ENCODE data around the gene STAT3. TPM values are rescaled to one million over a fixed set of nuclear protein-coding genes. Genes with fewer than 3 reads are reported as not detected.

Gene STAT3
- total RNA-seq, 1 experiment from 2014 or later: 61.0 TPM

- H3K4me1 ChIP-seq (ENCODE audit: control insufficient read depth in 1 of 2, insufficient read depth in 2 of 2, low read length in 2 of 2): peaks cover 8 to 20% of the 10 kb centered on the region in 2 experiments; a peak in 3 of 4 replicates
Observed at GRCh38 chr17:42363231-42363630, 25.0 kb downstream of the STAT3 start.

More at GRCh38 chr17:42363231-42363630, 25.0 kb downstream of the STAT3 start:
- Histone ChIP-seq H2AFZ (ENCODE audit: low read depth, low read length, poor library complexity, severe bottlenecking) (no peak overlapping the region), H3K27ac (ENCODE audit: low read depth, low read length) (no peak overlapping the region), H3K79me2 (ENCODE audit: insufficient read depth, low read length) (peaks cover 28% of the 10 kb centered on the region; the same call in 1 of the 2 replicates), H3K4me2 (ENCODE audit: low read length) (no peak overlapping the region), H3K4me3 (replicated peaks in 1 of 2; ENCODE audit: low read depth in 1 of 2, low read length in 2 of 2) (no peak overlapping the region), H3K27me3 (ENCODE audit: insufficient read depth, low read length) (no peaks in the 10 kb centered on the region), H3K9me2 (ENCODE audit: insufficient read depth) (no peaks in the 10 kb centered on the region), H4K20me1 (ENCODE audit: insufficient read depth) (no peaks in the 10 kb centered on the region), H3K9ac (ENCODE audit: low read length) (no peak overlapping the region), H3K9me3 (ENCODE audit: control insufficient read depth in 1 of 2, insufficient read depth in 1 of 2, low read depth in 1 of 2, low read length in 2 of 2) (no peaks in the 10 kb centered on the region), H3K36me3 (ENCODE audit: control insufficient read depth in 1 of 2, insufficient read depth in 2 of 2, low read length in 2 of 2) (no peaks in the 10 kb centered on the region)
- ChIA-PET CTCF (no interaction called here), RAD21 (ENCODE audit: low non-redundant PET in 1 of 2, low total read pairs in 2 of 2, uncharacterized antibody in 2 of 2, unreplicated experiment in 2 of 2) (no interaction called here), POLR2A (no interaction called here)
- no peak for ATAC-seq
- BruUV-seq (replicated peaks): no TSS peak
- TF ChIP-seq SIN3A (IDR thresholded peaks at IDR 0.05; ENCODE audit: low read depth) (no peak), FOSL1 (IDR thresholded peaks at IDR 0.05; ENCODE audit: low read depth) (no peak), RAD21 (IDR thresholded peaks at IDR 0.05; ENCODE audit: low read depth) (no peak), JUND (IDR thresholded peaks at IDR 0.05) (no peak), ATF3 (IDR thresholded peaks at IDR 0.05) (no peak), EGR1 (IDR thresholded peaks at IDR 0.05; ENCODE audit: low read depth) (no peak), CEBPB (IDR thresholded peaks at IDR 0.05; ENCODE audit: low read depth) (no peak), CTCF (IDR thresholded peaks at IDR 0.05 in 2 of 3, conservative IDR thresholded peaks at IDR 0.05 in 1 of 3; ENCODE audit: borderline replicate concordance in 1 of 3, insufficient read depth in 1 of 3, low read depth in 2 of 3, low read length in 2 of 3) (no peak), SRF (IDR thresholded peaks at IDR 0.05; ENCODE audit: low read depth) (no peak), POLR2AphosphoS5 (IDR thresholded peaks at IDR 0.05; ENCODE audit: low read depth, low read length) (no peak), SP1 (IDR thresholded peaks at IDR 0.05; ENCODE audit: low read depth) (no peak), EZH2phosphoT487 (IDR thresholded peaks at IDR 0.05; ENCODE audit: borderline replicate concordance) (no peak), ELF1 (IDR thresholded peaks at IDR 0.05; ENCODE audit: borderline replicate concordance, low read depth) (no peak), YY1 (IDR thresholded peaks at IDR 0.05; ENCODE audit: extremely low read depth, insufficient replicate concordance, low read depth, low read length) (no peak), REST (IDR thresholded peaks at IDR 0.05; ENCODE audit: low read depth) (no peak)
- intact Hi-C loops (cut with micrococcal nuclease): no loop called here
- no peak for DNase-seq (ENCODE audit: low read depth, low spot score)
